ENCODE data around the gene RBM18.

- TF ChIP-seq CTCF (IDR thresholded peaks at IDR 0.05) (no peak), POLR2A (IDR thresholded peaks at IDR 0.05) (no peak)
Measured at GRCh38 chr9:122262073-122262472, 2.6 kb downstream of the RBM18 start.
